Measurements from ENCODE around the gene PRRG3.

The PRRG3 gene

DNA sequence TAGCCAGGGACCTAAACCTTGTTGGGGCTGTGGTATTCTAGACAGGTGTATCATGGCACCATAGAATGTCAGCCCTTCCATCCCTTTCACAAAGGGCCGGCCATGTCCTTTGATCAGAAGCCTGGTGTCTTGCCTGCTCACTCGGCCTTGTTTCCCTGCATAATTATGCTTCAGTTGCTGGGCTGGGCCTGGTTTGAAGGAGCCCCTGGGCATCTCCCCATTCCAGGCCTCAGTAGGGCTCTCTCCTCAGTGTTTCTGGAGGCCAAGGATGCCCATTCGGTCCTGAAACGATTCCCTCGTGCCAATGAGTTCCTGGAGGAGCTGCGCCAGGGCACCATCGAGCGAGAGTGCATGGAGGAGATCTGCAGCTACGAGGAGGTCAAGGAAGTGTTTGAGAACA, 4.5 kb downstream of the PRRG3 start:
- H2AFZ ChIP-seq (ENCODE audit: low read depth): no peak overlapping the region
- H3K4me3 ChIP-seq (IDR thresholded peaks at IDR 0.05; ENCODE audit: insufficient read depth, low read depth, low read length): no peak overlapping the region
- H3K4me1 ChIP-seq (ENCODE audit: low read depth, poor library complexity, severe bottlenecking): no peaks in the 10 kb centered on the region
- TF ChIP-seq, protein P1, sequence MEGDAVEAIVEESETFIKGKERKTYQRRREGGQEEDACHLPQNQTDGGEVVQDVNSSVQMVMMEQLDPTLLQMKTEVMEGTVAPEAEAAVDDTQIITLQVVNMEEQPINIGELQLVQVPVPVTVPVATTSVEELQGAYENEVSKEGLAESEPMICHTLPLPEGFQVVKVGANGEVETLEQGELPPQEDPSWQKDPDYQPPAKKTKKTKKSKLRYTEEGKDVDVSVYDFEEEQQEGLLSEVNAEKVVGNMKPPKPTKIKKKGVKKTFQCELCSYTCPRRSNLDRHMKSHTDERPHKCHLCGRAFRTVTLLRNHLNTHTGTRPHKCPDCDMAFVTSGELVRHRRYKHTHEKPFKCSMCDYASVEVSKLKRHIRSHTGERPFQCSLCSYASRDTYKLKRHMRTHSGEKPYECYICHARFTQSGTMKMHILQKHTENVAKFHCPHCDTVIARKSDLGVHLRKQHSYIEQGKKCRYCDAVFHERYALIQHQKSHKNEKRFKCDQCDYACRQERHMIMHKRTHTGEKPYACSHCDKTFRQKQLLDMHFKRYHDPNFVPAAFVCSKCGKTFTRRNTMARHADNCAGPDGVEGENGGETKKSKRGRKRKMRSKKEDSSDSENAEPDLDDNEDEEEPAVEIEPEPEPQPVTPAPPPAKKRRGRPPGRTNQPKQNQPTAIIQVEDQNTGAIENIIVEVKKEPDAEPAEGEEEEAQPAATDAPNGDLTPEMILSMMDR (conservative IDR thresholded peaks at IDR 0.05; ENCODE audit: low read depth, low read length): no peak
- H3K27me3 ChIP-seq (ENCODE audit: insufficient read depth, low read depth): no peaks in the 10 kb centered on the region
- no peaks in the 10 kb centered on the region for H3K36me3 ChIP-seq (ENCODE audit: insufficient read depth)
- H3K4me2 ChIP-seq: no peak overlapping the region
- no peaks in the 10 kb centered on the region for H3K79me2 ChIP-seq (ENCODE audit: insufficient read depth, low read depth)
- no peak overlapping the region for H3K9ac ChIP-seq
- no peaks in the 10 kb centered on the region for H4K20me1 ChIP-seq (ENCODE audit: insufficient read depth)
- H3K27ac ChIP-seq: no peak overlapping the region

- no peaks in the 10 kb centered on the region for H3K79me2 ChIP-seq (ENCODE audit: insufficient read depth, low read depth)
- no peak overlapping the region for H3K4me2 ChIP-seq
- no peaks in the 10 kb centered on the region for H4K20me1 ChIP-seq (ENCODE audit: insufficient read depth)
- no peak overlapping the region for H3K27ac ChIP-seq
- TF ChIP-seq, protein P1 (conservative IDR thresholded peaks at IDR 0.05; ENCODE audit: low read depth, low read length): no peak
- H3K27me3 ChIP-seq (ENCODE audit: insufficient read depth, low read depth): no peaks in the 10 kb centered on the region
- H3K4me3 ChIP-seq (IDR thresholded peaks at IDR 0.05; ENCODE audit: insufficient read depth, low read depth, low read length): no peak overlapping the region
- no peak overlapping the region for H3K9ac ChIP-seq
- no peaks in the 10 kb centered on the region for H3K4me1 ChIP-seq (ENCODE audit: low read depth, poor library complexity, severe bottlenecking)
- no peaks in the 10 kb centered on the region for H3K36me3 ChIP-seq (ENCODE audit: insufficient read depth)
- no peak overlapping the region for H2AFZ ChIP-seq (ENCODE audit: low read depth)
Measured at GRCh38 chrX:151700581-151700980, 5.3 kb downstream of the PRRG3 start.

DNA sequence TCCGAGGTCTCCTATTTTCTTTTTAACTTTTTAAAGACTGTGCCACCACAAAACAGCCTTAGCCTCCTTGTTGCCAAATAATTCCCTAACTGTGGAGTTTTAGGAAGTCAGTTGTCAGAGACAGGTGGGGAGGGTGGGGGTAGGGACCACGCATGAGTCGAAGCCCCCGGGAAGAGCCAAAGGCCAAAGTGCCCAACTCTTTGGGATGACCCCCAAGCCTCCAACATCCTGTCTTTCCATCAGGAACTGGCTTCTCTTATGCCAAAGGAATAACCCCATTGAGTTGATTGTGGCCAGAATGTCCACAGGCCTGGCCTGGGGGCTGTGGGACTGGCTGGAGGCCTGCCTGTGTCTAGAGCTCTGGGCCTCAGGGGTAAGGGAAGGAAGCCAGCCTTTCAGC, 5.8 kb downstream of the PRRG3 start:
- Histone ChIP-seq H3K9ac (no peak overlapping the region), H3K36me3 (ENCODE audit: insufficient read depth) (no peaks in the 10 kb centered on the region), H3K27me3 (ENCODE audit: insufficient read depth, low read depth) (no peaks in the 10 kb centered on the region), H3K4me3 (IDR thresholded peaks at IDR 0.05; ENCODE audit: insufficient read depth, low read depth, low read length) (no peak overlapping the region), H3K4me2 (no peak overlapping the region), H2AFZ (ENCODE audit: low read depth) (no peak overlapping the region), H3K27ac (no peak overlapping the region), H4K20me1 (ENCODE audit: insufficient read depth) (no peaks in the 10 kb centered on the region), H3K4me1 (ENCODE audit: low read depth, poor library complexity, severe bottlenecking) (no peaks in the 10 kb centered on the region), H3K79me2 (ENCODE audit: insufficient read depth, low read depth) (no peaks in the 10 kb centered on the region)
- TF ChIP-seq, protein P1 (conservative IDR thresholded peaks at IDR 0.05; ENCODE audit: low read depth, low read length): no peak

DNA sequence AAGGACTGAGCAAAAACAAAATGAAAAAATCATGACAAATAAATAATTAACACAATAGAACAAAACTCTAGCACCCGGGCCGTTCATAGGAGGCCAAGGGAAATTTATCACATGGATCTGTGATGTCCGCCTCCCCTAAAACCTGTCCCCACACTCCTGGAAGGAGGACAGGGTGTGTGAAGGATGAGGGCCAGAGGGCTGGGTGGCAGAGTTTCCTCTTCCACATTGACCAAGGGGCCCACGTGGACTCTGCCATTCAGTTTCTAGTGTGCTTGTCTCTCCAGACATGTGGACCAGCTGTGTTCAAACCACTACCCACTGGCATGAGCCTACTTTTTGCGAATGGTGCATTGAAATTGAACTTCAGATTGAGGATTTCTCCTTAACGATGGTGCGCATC, 6.3 kb downstream of the PRRG3 start:
- Histone ChIP-seq H2AFZ (ENCODE audit: low read depth) (no peak overlapping the region), H3K4me1 (ENCODE audit: low read depth, poor library complexity, severe bottlenecking) (no peaks in the 10 kb centered on the region), H3K79me2 (ENCODE audit: insufficient read depth, low read depth) (no peaks in the 10 kb centered on the region), H3K4me2 (no peak overlapping the region), H4K20me1 (ENCODE audit: insufficient read depth) (no peaks in the 10 kb centered on the region), H3K36me3 (ENCODE audit: insufficient read depth) (no peaks in the 10 kb centered on the region), H3K4me3 (IDR thresholded peaks at IDR 0.05; ENCODE audit: insufficient read depth, low read depth, low read length) (no peak overlapping the region), H3K9ac (no peak overlapping the region), H3K27ac (no peak overlapping the region), H3K27me3 (ENCODE audit: insufficient read depth, low read depth) (no peaks in the 10 kb centered on the region)
- TF ChIP-seq, protein P1 (conservative IDR thresholded peaks at IDR 0.05; ENCODE audit: low read depth, low read length): no peak
